HG03066 (cell line): ENCODE data around the gene HLA-DPB1.

Source experiments
- ATAC-seq: cut with Tn5 transposase; IDR thresholded peaks from one replicate; pipeline ENCODE4 v1.9.1; 2021; ENCODE audit warnings: low read depth; ENCODE audit not compliant: unreplicated experiment

The HLA-DPB1 gene

DNA sequence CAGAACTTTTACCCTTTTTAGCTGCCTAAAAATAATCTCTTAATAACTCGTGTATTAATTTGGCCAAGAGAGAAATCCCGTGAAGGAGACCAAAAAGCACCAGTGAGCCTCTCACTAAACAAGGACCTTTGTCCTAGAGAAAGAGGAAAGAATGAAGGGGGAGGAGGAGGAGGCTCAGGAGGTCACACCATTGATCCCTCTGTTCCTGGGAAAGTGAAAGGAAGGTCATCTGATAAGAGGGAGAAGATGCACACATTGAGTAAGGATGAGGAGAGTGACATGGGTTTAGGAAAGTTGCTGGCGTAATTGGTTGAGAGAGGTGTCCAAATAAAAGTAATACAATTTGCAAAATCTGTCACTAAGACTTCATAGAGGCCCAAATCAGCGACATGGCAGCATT, 49.2 kb downstream of the HLA-DPB1 start:
- no peak for ATAC-seq

DNA sequence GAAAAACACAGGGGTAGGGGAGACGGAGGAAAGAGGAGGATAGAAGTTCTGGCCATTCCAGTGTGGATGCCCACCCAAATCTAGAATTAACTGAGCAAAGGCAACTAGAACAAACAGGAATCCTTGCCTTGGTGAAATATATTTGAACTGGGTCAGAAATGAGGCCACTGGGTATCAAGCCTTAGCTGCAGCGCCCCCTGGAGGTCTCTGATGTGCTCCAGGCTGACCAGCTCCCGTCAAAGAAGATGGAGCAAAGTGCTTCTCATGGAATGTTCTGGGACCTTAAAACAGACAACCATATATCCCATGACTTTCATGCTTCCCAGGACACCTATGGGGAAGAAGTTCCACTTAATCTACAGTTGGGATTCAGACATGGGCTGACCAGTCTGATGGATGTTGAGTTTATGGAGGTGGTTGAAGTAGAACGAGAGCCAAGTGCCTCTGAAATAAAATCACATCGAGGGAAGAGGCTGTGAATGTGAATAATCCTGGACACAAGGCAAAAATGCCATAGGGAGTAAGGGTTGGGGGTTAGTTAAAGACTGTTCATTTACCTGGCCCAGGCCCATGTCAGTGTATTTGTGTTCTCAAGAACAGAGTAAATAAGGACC, 50.4 kb downstream of the HLA-DPB1 start:
- no peak for ATAC-seq

DNA sequence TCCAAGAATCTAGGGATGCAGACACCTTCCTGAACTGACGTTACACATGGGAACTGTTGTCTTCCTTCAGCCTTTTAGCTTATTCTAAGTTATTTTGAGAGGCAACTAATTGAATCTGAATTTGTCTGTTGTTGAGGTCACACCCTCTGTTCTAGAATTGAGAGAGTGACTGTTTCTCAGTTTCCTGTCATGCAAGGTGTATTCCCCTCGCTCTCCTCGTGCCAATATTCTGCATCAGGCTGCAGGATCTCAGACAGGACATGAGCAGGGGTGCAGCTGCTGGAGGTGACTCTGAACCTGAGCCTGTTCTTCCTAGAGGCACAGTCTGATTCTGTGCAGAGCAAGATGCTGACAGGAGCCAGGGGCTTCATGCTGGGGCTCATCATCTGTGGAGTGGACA, 52.5 kb downstream of the HLA-DPB1 start:
- no peak for ATAC-seq

DNA sequence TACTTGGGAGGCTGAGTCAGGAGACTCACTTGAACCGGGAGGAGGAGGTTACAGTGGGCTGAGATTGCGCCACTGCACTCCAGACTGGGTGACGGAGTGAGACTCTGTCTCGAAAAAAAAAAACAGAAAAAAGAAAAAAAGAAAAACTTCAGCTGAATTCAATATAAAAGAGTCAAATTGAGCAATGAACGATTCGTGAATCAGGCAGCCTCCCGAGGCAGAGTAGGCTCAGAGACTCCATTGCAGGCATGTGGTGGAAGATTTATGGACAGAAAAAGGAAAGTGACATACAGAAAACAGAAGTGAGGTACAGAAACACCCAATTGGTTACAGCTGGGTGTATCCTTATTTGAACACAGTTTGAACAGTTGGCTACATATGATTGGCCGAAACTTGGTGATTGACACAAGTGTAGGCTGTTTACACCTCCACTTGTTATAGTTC, 56.3 kb downstream of the HLA-DPB1 start:
- no peak for ATAC-seq

DNA sequence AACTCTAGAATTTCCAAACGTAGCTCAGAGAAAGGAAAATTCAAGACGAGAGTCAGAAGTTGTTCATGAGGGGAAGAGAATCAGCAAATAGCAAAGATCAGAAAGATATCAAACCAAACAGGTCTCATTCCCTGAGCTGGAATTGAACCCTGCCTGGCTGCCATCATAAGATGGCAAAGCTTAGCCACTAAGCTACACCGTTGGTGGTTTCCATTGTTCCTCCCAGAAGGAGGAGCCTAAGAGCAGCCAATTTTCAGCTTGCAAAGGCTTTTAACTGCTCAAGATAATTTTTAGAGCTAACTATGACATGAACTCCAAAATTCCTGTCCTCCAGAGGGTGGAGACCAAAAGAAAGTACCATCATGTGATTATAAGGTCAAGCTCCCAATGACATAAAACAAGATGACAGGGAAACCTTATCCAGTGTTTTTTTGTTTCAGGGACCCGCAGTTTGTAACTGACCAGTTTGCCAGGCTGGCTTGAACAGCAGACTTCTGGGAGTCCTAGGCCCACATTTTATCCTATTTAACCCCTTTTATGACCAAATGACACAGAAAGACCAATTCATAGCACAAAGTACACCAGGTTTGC, 60.6 kb downstream of the HLA-DPB1 start:
- ATAC-seq: no peak
